GM23248 (cell line): ENCODE data around the gene ARHGDIA.

Experiments used
- EZH2 ChIP-seq: fragments of 200-600 bp; sonication (generic); IDR thresholded peaks from 2 replicates; pipeline ENCODE4 v1.6.1; 2018; ENCODE audit warnings: antibody characterized with exemption, mild to moderate bottlenecking; ENCODE audit not compliant: insufficient read depth, poor library complexity, severe bottlenecking
- EZH2phosphoT487 ChIP-seq: fragments of 200-600 bp; sonication (generic); IDR thresholded peaks from 2 replicates; pipeline ENCODE4 v1.6.1; 2018; ENCODE audit warnings: antibody characterized with exemption, moderate library complexity, mild to moderate bottlenecking, low read depth; ENCODE audit not compliant: insufficient read depth

- TF ChIP-seq EZH2 = no peak
- TF ChIP-seq EZH2phosphoT487 = no peak
Measured at GRCh38 chr17:81839301-81839700, 31.8 kb downstream of the ARHGDIA start.
